GM23338 (cell line): ENCODE measurements around the gene SSH2. TPM values are rescaled to one million over a fixed set of nuclear protein-coding genes. Genes with fewer than 3 reads are reported as not detected.

Source experiments
- ATAC-seq: fragments of 200-7000 bp; cut with Tn5 transposase; 3 replicates; pipeline ENCODE4 v1.9.1; 2020
- DNase-seq: peaks from one replicate; pipeline ENCODE4 v3.0.0-alpha.2; 2015; ENCODE audit warnings: low spot score
- H2AFZ ChIP-seq: fragments of 200-600 bp; sonication (generic); 2 replicates; pipeline ENCODE4 v1.8.0; 2016; ENCODE audit warnings: antibody characterized with exemption, mild to moderate bottlenecking, moderate library complexity
- H3F3A ChIP-seq: fragments of 200-600 bp; sonication (generic); replicated peaks from 2 replicates; pipeline ENCODE4 v1.8.0; 2017; ENCODE audit warnings: antibody characterized with exemption, mixed run types, low read depth
- H3K27ac ChIP-seq: fragments of 200-600 bp; sonication (generic); 2 replicates; pipeline ENCODE4 v1.6.1; 2016; ENCODE audit warnings: low read depth
- H3K27me3 ChIP-seq: fragments of 200-600 bp; sonication (generic); 2 replicates; pipeline ENCODE4 v1.8.0; 2016; ENCODE audit warnings: mild to moderate bottlenecking, mixed run types, moderate library complexity; ENCODE audit not compliant: insufficient read depth
- H3K36me3 ChIP-seq: fragments of 200-600 bp; sonication (generic); 2 replicates; pipeline ENCODE4 v1.8.0; 2016; ENCODE audit warnings: mild to moderate bottlenecking; ENCODE audit not compliant: insufficient read depth
- H3K4me1 ChIP-seq: fragments of 200-600 bp; sonication (generic); 2 replicates; pipeline ENCODE4 v1.8.0; 2016; ENCODE audit warnings: mild to moderate bottlenecking, moderate library complexity; ENCODE audit not compliant: insufficient read depth
- H3K4me2 ChIP-seq: fragments of 200-600 bp; sonication (generic); 2 replicates; pipeline ENCODE4 v1.7.1; 2017; ENCODE audit warnings: mixed run types
- H3K4me3 ChIP-seq: fragments of 200-600 bp; sonication (generic); 2 replicates; pipeline ENCODE4 v1.6.1; 2016; ENCODE audit warnings: mixed run types
- H3K79me2 ChIP-seq: fragments of 200-600 bp; sonication (generic); replicated peaks from 2 replicates; pipeline ENCODE4 v1.8.0; 2017; ENCODE audit warnings: mild to moderate bottlenecking; ENCODE audit not compliant: insufficient read depth
- H3K9me2 ChIP-seq: fragments of 200-600 bp; sonication (generic); 2 replicates; pipeline ENCODE4 v1.8.0; 2017; ENCODE audit not compliant: insufficient read depth
- H4K20me1 ChIP-seq: fragments of 200-600 bp; sonication (generic); replicated peaks from 2 replicates; pipeline ENCODE4 v1.8.0; 2017; ENCODE audit warnings: mild to moderate bottlenecking; ENCODE audit not compliant: insufficient read depth
- H3K27ac Mint-ChIP-seq: 2 replicates; pipeline ENCODE4 v1.8.0; 2020; ENCODE audit warnings: inconsistent platforms, mild to moderate bottlenecking, moderate library complexity, mixed read lengths
- H3K27me3 Mint-ChIP-seq: 3 replicates; pipeline ENCODE4 v1.8.0; 2022; ENCODE audit warnings: low read depth, mild to moderate bottlenecking, moderate library complexity, mixed read lengths, inconsistent platforms; ENCODE audit not compliant: insufficient read depth, poor library complexity
- H3K36me3 Mint-ChIP-seq: 3 replicates; pipeline ENCODE4 v1.8.0; 2021; ENCODE audit warnings: low read depth, mild to moderate bottlenecking, inconsistent platforms, moderate library complexity, mixed read lengths
- H3K4me1 Mint-ChIP-seq: 3 replicates; pipeline ENCODE4 v1.8.0; 2020; ENCODE audit warnings: mild to moderate bottlenecking, inconsistent platforms, mixed read lengths
- H3K4me3 Mint-ChIP-seq: 3 replicates; pipeline ENCODE4 v1.8.0; 2021; ENCODE audit warnings: moderate library complexity, mild to moderate bottlenecking, inconsistent platforms, mixed read lengths
- H3K9me3 Mint-ChIP-seq: 3 replicates; pipeline ENCODE4 v1.8.0; 2020; ENCODE audit warnings: moderate library complexity, mild to moderate bottlenecking, inconsistent platforms, mixed read lengths
- CREB1 ChIP-seq: fragments of 250-450 bp; sonication (Bioruptor Pico); IDR thresholded peaks from 2 replicates; pipeline ENCODE4 v1.5.0; 2020; ENCODE audit warnings: low read depth, mild to moderate bottlenecking, moderate library complexity
- EZH2 ChIP-seq: fragments of 200-600 bp; sonication (generic); IDR thresholded peaks from one replicate; pipeline ENCODE4 v1.8.0; 2017; ENCODE audit warnings: antibody characterized with exemption, mild to moderate bottlenecking, low read depth; ENCODE audit not compliant: unreplicated experiment
- EZH2phosphoT487 ChIP-seq: fragments of 200-600 bp; sonication (generic); IDR thresholded peaks from one replicate; pipeline ENCODE4 v1.8.1; 2018; ENCODE audit warnings: antibody characterized with exemption; ENCODE audit not compliant: unreplicated experiment
- JUNB ChIP-seq: IDR thresholded peaks from one replicate; pipeline ENCODE4 v1.6.1; 2016; ENCODE audit warnings: antibody characterized with exemption; ENCODE audit not compliant: unreplicated experiment
- NANOG ChIP-seq: IDR thresholded peaks from 2 replicates; pipeline ENCODE4 v1.6.1; 2016; ENCODE audit warnings: antibody characterized with exemption, borderline replicate concordance
- POLR2AphosphoS5 ChIP-seq: IDR thresholded peaks from 2 replicates; pipeline ENCODE4 v1.6.1; 2016; ENCODE audit warnings: antibody characterized with exemption, low read depth
- STAT1 ChIP-seq: IDR thresholded peaks from one replicate; pipeline ENCODE4 v1.6.1; 2016; ENCODE audit warnings: antibody characterized with exemption; ENCODE audit not compliant: unreplicated experiment
- ZNF114 ChIP-seq: fragments of 250-450 bp; sonication (Bioruptor Pico); IDR thresholded peaks from 2 replicates; pipeline ENCODE4 v1.5.0; 2020; ENCODE audit warnings: mild to moderate bottlenecking, moderate library complexity
- ZNF331 ChIP-seq: fragments of 250-450 bp; sonication (Bioruptor Pico); IDR thresholded peaks from 2 replicates; pipeline ENCODE4 v1.5.0; 2020; ENCODE audit warnings: low read depth, mild to moderate bottlenecking, moderate library complexity
- polyA plus RNA-seq: library from polyadenylated mRNA; unstranded; fragments of >200 nt; fragmentation: Nextera tagmentation; extraction: Ambion mirVana; gene quantifications from 2 replicates; pipeline ENCODE4 v1.2.1, GENCODE V29; 2016
- total RNA-seq: library from RNA; depleted of rRNA; stranded (reverse); fragments of >200 nt; shearing (Covaris generic); gene quantifications from 2 replicates; pipeline ENCODE4 v1.2.3, GENCODE V29; 2014
- TF ChIP-seq, protein P1 (sequence below), 2 experiments: fragments of 200-600 bp in 1 of 2; sonication (generic) in 1 of 2; conservative IDR thresholded peaks; 2 replicates each; pipeline versions ENCODE4 v1.5.1 to v1.6.1; 2016 to 2017; ENCODE audit warnings: antibody characterized with exemption in 2 of 2, low read depth in 2 of 2, mild to moderate bottlenecking in 2 of 2, moderate library complexity in 1 of 2
- TF ChIP-seq, protein P2 (sequence below): IDR thresholded peaks from 2 replicates; pipeline ENCODE4 v1.6.1; 2016; ENCODE audit warnings: antibody characterized with exemption
- TF ChIP-seq, protein P3 (sequence below): IDR thresholded peaks from one replicate; pipeline ENCODE4 v1.6.1; 2018; ENCODE audit warnings: antibody characterized with exemption; ENCODE audit not compliant: unreplicated experiment

The SSH2 gene
- total and polyA plus RNA-seq, 2 experiments from 2014 or later = 9.9 to 12.1 TPM

DNA sequence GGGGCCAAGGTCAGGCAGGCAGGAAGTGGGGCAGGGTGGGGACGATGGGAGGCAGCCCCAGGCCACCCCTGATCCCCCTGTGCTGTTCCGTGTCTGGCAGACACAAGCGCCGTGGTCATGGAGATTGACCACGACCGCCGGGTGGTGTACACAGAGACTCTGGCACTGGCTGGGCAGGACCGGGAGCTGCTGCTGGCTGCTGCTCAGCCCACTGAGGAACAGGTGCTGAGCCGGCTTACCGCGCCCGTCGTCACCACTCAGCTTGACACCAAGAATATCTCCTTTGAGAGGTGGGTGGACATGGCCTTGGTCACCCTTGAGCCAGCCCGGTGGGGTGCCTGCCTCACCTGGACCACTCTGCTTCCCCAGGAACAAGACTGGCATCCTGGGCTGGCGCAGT is 321.0 kb downstream of the SSH2 start (continued):
- TF ChIP-seq, protein P1, sequence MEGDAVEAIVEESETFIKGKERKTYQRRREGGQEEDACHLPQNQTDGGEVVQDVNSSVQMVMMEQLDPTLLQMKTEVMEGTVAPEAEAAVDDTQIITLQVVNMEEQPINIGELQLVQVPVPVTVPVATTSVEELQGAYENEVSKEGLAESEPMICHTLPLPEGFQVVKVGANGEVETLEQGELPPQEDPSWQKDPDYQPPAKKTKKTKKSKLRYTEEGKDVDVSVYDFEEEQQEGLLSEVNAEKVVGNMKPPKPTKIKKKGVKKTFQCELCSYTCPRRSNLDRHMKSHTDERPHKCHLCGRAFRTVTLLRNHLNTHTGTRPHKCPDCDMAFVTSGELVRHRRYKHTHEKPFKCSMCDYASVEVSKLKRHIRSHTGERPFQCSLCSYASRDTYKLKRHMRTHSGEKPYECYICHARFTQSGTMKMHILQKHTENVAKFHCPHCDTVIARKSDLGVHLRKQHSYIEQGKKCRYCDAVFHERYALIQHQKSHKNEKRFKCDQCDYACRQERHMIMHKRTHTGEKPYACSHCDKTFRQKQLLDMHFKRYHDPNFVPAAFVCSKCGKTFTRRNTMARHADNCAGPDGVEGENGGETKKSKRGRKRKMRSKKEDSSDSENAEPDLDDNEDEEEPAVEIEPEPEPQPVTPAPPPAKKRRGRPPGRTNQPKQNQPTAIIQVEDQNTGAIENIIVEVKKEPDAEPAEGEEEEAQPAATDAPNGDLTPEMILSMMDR (conservative IDR thresholded peaks at IDR 0.05; ENCODE audit: low read depth in 2 of 2) = no peak
- TF ChIP-seq NANOG (no peak), CREB1 (no peak), EZH2 (no peak)

DNA sequence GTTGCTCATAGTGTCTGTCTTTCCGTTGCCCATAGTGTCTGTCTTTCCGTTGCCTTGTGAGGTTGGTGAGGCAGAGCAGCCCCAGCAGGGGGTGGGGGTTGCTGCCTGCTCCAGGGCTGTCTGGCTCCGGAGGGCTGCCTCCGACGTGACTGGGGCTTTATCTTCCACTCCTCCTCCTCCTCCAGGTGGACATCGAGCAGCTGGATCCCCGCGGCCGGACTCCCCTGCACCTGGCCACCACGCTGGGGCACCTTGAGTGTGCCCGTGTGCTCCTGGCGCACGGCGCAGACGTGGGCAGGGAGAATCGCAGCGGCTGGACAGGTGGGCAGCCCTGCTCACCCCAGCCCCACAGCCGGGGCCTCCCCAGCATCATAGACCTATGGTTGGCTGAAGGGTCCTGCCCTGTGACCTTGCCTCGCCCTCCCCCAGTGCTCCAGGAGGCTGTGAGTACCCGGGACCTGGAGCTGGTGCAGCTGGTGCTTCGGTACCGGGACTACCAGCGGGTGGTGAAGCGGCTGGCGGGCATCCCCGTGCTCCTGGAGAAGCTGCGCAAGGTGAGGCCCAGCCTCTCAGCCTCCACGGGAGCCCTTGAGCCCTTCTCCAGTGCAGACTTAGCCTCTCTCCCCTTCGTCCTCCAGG is 322.4 kb downstream of the SSH2 start:
- peaks cover 6% of the 10 kb centered on the region for H3K27me3 Mint-ChIP-seq
- TF ChIP-seq POLR2AphosphoS5 (no peak), ZNF114 (CRISPR knock-in tag) (no peak), ZNF331 (CRISPR knock-in tag) (no peak), EZH2 (no peak), STAT1 (no peak), JUNB (no peak), CREB1 (no peak), EZH2phosphoT487 (no peak), NANOG (no peak)
- TF ChIP-seq, protein P1 (conservative IDR thresholded peaks at IDR 0.05; ENCODE audit: low read depth in 2 of 2) = no peak
- TF ChIP-seq, protein P2, sequence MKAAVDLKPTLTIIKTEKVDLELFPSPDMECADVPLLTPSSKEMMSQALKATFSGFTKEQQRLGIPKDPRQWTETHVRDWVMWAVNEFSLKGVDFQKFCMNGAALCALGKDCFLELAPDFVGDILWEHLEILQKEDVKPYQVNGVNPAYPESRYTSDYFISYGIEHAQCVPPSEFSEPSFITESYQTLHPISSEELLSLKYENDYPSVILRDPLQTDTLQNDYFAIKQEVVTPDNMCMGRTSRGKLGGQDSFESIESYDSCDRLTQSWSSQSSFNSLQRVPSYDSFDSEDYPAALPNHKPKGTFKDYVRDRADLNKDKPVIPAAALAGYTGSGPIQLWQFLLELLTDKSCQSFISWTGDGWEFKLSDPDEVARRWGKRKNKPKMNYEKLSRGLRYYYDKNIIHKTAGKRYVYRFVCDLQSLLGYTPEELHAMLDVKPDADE = no peak
- TF ChIP-seq, protein P3, sequence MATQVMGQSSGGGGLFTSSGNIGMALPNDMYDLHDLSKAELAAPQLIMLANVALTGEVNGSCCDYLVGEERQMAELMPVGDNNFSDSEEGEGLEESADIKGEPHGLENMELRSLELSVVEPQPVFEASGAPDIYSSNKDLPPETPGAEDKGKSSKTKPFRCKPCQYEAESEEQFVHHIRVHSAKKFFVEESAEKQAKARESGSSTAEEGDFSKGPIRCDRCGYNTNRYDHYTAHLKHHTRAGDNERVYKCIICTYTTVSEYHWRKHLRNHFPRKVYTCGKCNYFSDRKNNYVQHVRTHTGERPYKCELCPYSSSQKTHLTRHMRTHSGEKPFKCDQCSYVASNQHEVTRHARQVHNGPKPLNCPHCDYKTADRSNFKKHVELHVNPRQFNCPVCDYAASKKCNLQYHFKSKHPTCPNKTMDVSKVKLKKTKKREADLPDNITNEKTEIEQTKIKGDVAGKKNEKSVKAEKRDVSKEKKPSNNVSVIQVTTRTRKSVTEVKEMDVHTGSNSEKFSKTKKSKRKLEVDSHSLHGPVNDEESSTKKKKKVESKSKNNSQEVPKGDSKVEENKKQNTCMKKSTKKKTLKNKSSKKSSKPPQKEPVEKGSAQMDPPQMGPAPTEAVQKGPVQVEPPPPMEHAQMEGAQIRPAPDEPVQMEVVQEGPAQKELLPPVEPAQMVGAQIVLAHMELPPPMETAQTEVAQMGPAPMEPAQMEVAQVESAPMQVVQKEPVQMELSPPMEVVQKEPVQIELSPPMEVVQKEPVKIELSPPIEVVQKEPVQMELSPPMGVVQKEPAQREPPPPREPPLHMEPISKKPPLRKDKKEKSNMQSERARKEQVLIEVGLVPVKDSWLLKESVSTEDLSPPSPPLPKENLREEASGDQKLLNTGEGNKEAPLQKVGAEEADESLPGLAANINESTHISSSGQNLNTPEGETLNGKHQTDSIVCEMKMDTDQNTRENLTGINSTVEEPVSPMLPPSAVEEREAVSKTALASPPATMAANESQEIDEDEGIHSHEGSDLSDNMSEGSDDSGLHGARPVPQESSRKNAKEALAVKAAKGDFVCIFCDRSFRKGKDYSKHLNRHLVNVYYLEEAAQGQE = no peak

More for the DNA sequence above, 322.4 kb downstream of the SSH2 start:
- Histone ChIP-seq H3K4me2 (no peak overlapping the region), H3K4me3 (no peak overlapping the region), H3K9me2 (no peaks in the 10 kb centered on the region), H3K27ac (no peak overlapping the region), H3F3A (no peaks in the 10 kb centered on the region), H3K4me1 (no peaks in the 10 kb centered on the region), H4K20me1 (peaks cover 7% of the 10 kb centered on the region; the same call in 1 of the 2 replicates), H3K27me3 (peaks cover under 1% of the 10 kb centered on the region; the same call in 1 of the 2 replicates), H3K79me2 (peaks cover 18% of the 10 kb centered on the region), H2AFZ (no peak overlapping the region), H3K36me3 (no peaks in the 10 kb centered on the region; the same call in 1 of the 2 replicates)
- DNase-seq = no peak
- ATAC-seq = no peak
- Mint-ChIP-seq H3K4me3 (no peak overlapping the region), H3K9me3 (no peaks in the 10 kb centered on the region; the same call in 2 of the 3 replicates), H3K4me1 (peaks cover 3% of the 10 kb centered on the region; the same call in 2 of the 3 replicates), H3K36me3 (peaks cover 4% of the 10 kb centered on the region; the same call in 2 of the 3 replicates), H3K27ac (no peak overlapping the region)
